RPMI8226 (cell line): Measurements from ENCODE around the gene SPTSSB.

Source experiments
- DNase-seq: peaks from one replicate; pipeline ENCODE4 v3.0.0-alpha.2; 2015

Gene SPTSSB

GRCh38 chr3:161336661-161337060 lies 34.7 kb downstream of the SPTSSB start:
- no peak for DNase-seq

GRCh38 chr3:161333696-161334095 lies 37.6 kb downstream of the SPTSSB start:
- no peak for DNase-seq

- no peak for DNase-seq
Observed at GRCh38 chr3:161332792-161333191, 38.5 kb downstream of the SPTSSB start.

GRCh38 chr3:161325059-161325458 lies 46.3 kb downstream of the SPTSSB start:
- no peak for DNase-seq

- no peak for DNase-seq
Observed at GRCh38 chr3:161323926-161324621, 47.2 kb downstream of the SPTSSB start.

GRCh38 chr3:161322781-161323568 lies 48.3 kb downstream of the SPTSSB start:
- DNase-seq: no peak

GRCh38 chr3:161320837-161321236 lies 50.5 kb downstream of the SPTSSB start:
- DNase-seq: no peak

GRCh38 chr3:161319867-161320266 lies 51.5 kb downstream of the SPTSSB start:
- no peak for DNase-seq

GRCh38 chr3:161317077-161317476 lies 54.2 kb downstream of the SPTSSB start:
- DNase-seq: no peak

- no peak for DNase-seq
Observed at GRCh38 chr3:161316006-161316689, 55.2 kb downstream of the SPTSSB start.

GRCh38 chr3:161314836-161315395 lies 56.4 kb downstream of the SPTSSB start:
- no peak for DNase-seq

- DNase-seq: peak; percentile 55
Observed at GRCh38 chr3:161310649-161311423, 60.5 kb downstream of the SPTSSB start.

- peak; percentile 52 for DNase-seq
Observed at GRCh38 chr3:161305095-161305991, 66.0 kb downstream of the SPTSSB start.

GRCh38 chr3:161296814-161297213 lies 74.5 kb downstream of the SPTSSB start:
- DNase-seq: no peak

GRCh38 chr3:161295325-161295724 lies 76.0 kb downstream of the SPTSSB start:
- DNase-seq: peak; percentile 52
